HG03342 (cell line): ENCODE measurements around the gene BARHL2.

Experiments
- ATAC-seq: cut with Tn5 transposase; IDR thresholded peaks from one replicate; pipeline ENCODE4 v1.9.1; 2021; ENCODE audit warnings: mild to moderate bottlenecking, moderate library complexity; ENCODE audit not compliant: unreplicated experiment

Gene BARHL2

GRCh38 chr1:90716552-90717355 lies at the start of gene BARHL2:
Gene BARHL2 (minus strand): TSS chr1:90717302. CDS start chr1:90717195, 107 bp downstream.
- no peak for ATAC-seq

- no peak for ATAC-seq
Measured at GRCh38 chr1:90763930-90764329, 46.8 kb upstream of the BARHL2 start.

GRCh38 chr1:90763506-90763905 lies 46.4 kb upstream of the BARHL2 start:
- no peak for ATAC-seq

- no peak for ATAC-seq
Measured at GRCh38 chr1:90761781-90762589, 44.9 kb upstream of the BARHL2 start.

- no peak for ATAC-seq
Measured at GRCh38 chr1:90761156-90761555, 44.1 kb upstream of the BARHL2 start.

- no peak for ATAC-seq
Measured at GRCh38 chr1:90753556-90753955, 36.5 kb upstream of the BARHL2 start.

GRCh38 chr1:90748668-90749067 lies 31.6 kb upstream of the BARHL2 start:
- ATAC-seq, result no peak

GRCh38 chr1:90746857-90747256 lies 29.8 kb upstream of the BARHL2 start:
- no peak for ATAC-seq

GRCh38 chr1:90745972-90746371 lies 28.9 kb upstream of the BARHL2 start:
- ATAC-seq, result no peak

- ATAC-seq, result no peak
Measured at GRCh38 chr1:90732136-90732535, 15.0 kb upstream of the BARHL2 start.

- ATAC-seq, result no peak
Measured at GRCh38 chr1:90731382-90732050, 14.4 kb upstream of the BARHL2 start.

GRCh38 chr1:90730243-90731022 lies 13.3 kb upstream of the BARHL2 start:
- ATAC-seq, result no peak

- ATAC-seq, result no peak
Measured at GRCh38 chr1:90729504-90730242, 12.6 kb upstream of the BARHL2 start.

- ATAC-seq, result no peak
Measured at GRCh38 chr1:90728502-90729287, 11.6 kb upstream of the BARHL2 start.

GRCh38 chr1:90727917-90728501 lies 10.9 kb upstream of the BARHL2 start:
- ATAC-seq, result no peak

GRCh38 chr1:90726986-90727480 lies 9.9 kb upstream of the BARHL2 start:
- ATAC-seq, result no peak

GRCh38 chr1:90726425-90726985 lies 9.4 kb upstream of the BARHL2 start:
- no peak for ATAC-seq

- ATAC-seq, result no peak
Measured at GRCh38 chr1:90725657-90726424, 8.7 kb upstream of the BARHL2 start.
